ENCODE measurements around the gene MOB3A.

Gene MOB3A

DNA sequence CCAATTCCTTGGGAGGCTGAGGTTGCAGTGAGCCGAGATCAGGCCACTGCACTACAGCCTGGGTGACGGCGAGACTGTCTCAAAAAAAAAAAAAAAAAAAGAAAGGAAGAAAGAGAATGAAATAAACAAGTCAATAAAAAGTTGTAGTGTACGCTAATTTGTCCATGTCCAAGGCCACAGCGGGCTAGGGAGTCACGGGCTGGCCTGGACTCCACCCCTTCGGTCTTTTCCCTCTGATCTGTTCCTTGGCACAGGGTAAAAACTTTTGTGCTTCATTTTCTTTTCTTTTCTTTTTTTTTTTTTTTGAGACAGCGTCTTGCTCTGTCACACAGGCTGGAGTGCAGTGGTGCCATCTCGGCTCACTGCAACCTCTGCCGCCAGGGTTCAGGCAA, 25.7 kb downstream of the MOB3A start:
- DNase-seq (ENCODE audit: low read depth) = no peak
- TF ChIP-seq MYC (IDR thresholded peaks at IDR 0.05; ENCODE audit: low read depth, low read length) (no peak), POLR2A (IDR thresholded peaks at IDR 0.05; ENCODE audit: extremely low read depth, insufficient read length) (no peak), CTCF (IDR thresholded peaks at IDR 0.05; ENCODE audit: low read depth, low read length) (no peak)
- TF ChIP-seq, protein P1, sequence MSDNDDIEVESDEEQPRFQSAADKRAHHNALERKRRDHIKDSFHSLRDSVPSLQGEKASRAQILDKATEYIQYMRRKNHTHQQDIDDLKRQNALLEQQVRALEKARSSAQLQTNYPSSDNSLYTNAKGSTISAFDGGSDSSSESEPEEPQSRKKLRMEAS (IDR thresholded peaks at IDR 0.05; ENCODE audit: low read depth, low read length) = no peak
- no peak overlapping the region for H3K4me3 ChIP-seq (ENCODE audit: low read depth, low read length)

GRCh38 chr19:2064788-2065524, 31.2 kb downstream of the MOB3A start:
- H3K4me3 ChIP-seq (ENCODE audit: low read depth, low read length) = no peak overlapping the region
- no peak for DNase-seq (ENCODE audit: low read depth)
- TF ChIP-seq CTCF (IDR thresholded peaks at IDR 0.05; ENCODE audit: low read depth, low read length) = no peak
- no peak for TF ChIP-seq POLR2A (IDR thresholded peaks at IDR 0.05; ENCODE audit: extremely low read depth, insufficient read length)
- TF ChIP-seq, protein P1 (IDR thresholded peaks at IDR 0.05; ENCODE audit: low read depth, low read length) = no peak
- TF ChIP-seq MYC (IDR thresholded peaks at IDR 0.05; ENCODE audit: low read depth, low read length) = no peak

DNA sequence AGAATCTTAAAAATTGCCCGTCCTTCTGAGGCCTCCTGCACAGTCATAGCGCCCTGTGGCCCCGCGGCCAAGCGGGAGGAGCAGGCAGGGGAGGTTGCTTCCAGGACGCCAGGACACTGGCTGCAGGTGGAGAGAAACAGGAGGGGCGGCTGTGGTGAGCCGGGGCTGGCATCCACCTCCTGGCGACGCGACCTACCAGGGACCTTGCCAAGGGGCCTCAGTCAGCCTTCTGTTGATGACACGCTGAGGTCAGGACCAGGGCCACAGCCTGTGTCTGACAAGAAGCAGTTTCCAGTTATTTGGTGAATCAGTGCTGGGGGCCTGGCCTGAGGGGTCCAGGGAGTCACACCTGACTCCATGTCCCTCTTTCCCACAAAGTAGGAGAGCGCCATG, 31.7 kb downstream of the MOB3A start:
- TF ChIP-seq POLR2A (IDR thresholded peaks at IDR 0.05; ENCODE audit: extremely low read depth, insufficient read length) (no peak), CTCF (IDR thresholded peaks at IDR 0.05; ENCODE audit: low read depth, low read length) (no peak), MYC (IDR thresholded peaks at IDR 0.05; ENCODE audit: low read depth, low read length) (no peak)
- TF ChIP-seq, protein P1 (IDR thresholded peaks at IDR 0.05; ENCODE audit: low read depth, low read length) = no peak
- H3K4me3 ChIP-seq (ENCODE audit: low read depth, low read length) = no peak overlapping the region
- DNase-seq (ENCODE audit: low read depth) = no peak

GRCh38 chr19:2063824-2064223, 32.3 kb downstream of the MOB3A start:
- DNase-seq (ENCODE audit: low read depth) = no peak
- TF ChIP-seq CTCF (IDR thresholded peaks at IDR 0.05; ENCODE audit: low read depth, low read length) (no peak), POLR2A (IDR thresholded peaks at IDR 0.05; ENCODE audit: extremely low read depth, insufficient read length) (no peak), MYC (IDR thresholded peaks at IDR 0.05; ENCODE audit: low read depth, low read length) (no peak)
- TF ChIP-seq, protein P1 (IDR thresholded peaks at IDR 0.05; ENCODE audit: low read depth, low read length) = no peak
- no peak overlapping the region for H3K4me3 ChIP-seq (ENCODE audit: low read depth, low read length)

DNA sequence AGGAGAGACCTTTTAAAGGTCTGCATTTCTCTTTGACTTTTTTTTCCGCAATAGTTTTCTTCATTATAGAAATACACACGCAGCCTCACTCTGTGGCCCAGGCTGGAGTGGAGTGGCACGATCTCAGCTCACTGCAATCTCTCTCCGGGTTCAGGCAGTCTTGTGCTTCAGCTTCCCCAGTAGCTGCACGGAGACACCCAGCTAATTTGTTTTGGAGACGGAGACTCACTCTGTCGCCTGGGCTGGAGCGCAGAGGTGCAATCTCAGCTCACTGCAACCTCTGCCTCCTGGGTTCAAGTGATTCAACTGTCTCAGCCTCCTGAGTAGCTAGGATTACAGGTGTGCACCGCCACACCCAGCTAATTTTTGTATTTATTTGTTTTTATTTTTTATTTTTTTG, 33.4 kb downstream of the MOB3A start:
- TF ChIP-seq CTCF (IDR thresholded peaks at IDR 0.05; ENCODE audit: low read depth, low read length) = no peak
- no peak for TF ChIP-seq MYC (IDR thresholded peaks at IDR 0.05; ENCODE audit: low read depth, low read length)
- TF ChIP-seq POLR2A (IDR thresholded peaks at IDR 0.05; ENCODE audit: extremely low read depth, insufficient read length) = no peak
- TF ChIP-seq, protein P1 (IDR thresholded peaks at IDR 0.05; ENCODE audit: low read depth, low read length) = no peak
- H3K4me3 ChIP-seq (ENCODE audit: low read depth, low read length) = no peak overlapping the region
- DNase-seq (ENCODE audit: low read depth) = no peak

Data from NB4 (cell line).